Stimulated activated CD8-positive, alpha-beta memory T cell treated with anti-CD3 and anti-CD28 coated beads, Interleukin-2, amount 100 ng/mL, for 1 hour (primary cell): Measurements from ENCODE around the gene GRID1.

Source experiments
- DNase-seq, 2 donors: peaks; one replicate each; pipeline ENCODE4 v3.0.0-alpha.2; 2020; ENCODE audit warnings: low read depth in 2 of 2

The GRID1 gene

DNA sequence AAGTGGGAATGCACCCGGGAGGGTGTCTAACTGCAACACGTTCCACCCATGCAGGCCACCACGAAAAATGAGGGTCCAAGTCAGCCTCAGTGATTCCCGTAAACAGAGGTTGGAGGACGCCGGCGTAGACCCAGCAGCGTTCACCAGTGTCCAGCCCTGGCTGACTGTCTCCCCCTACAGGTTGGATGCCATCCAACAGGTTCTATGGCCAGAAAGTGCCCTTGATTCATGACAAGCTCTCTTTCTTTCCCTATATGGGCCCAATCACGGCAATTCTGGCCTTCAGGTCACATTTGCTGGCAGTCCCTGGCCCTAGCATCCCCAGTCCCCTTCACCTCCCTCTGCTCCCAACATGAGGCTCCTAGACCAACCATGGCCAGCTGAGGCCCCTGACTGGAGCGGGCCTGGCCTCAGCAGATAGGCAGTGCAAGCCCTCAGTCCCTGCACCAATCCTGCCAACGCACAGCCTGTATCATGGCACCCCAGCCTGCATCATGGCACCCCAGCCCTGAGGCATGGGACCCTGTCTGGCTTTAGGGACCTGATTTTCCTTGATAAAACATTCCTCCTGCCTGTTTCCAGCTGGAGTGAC is 227.4 kb downstream of the GRID1 start:
- DNase-seq = no peak

DNA sequence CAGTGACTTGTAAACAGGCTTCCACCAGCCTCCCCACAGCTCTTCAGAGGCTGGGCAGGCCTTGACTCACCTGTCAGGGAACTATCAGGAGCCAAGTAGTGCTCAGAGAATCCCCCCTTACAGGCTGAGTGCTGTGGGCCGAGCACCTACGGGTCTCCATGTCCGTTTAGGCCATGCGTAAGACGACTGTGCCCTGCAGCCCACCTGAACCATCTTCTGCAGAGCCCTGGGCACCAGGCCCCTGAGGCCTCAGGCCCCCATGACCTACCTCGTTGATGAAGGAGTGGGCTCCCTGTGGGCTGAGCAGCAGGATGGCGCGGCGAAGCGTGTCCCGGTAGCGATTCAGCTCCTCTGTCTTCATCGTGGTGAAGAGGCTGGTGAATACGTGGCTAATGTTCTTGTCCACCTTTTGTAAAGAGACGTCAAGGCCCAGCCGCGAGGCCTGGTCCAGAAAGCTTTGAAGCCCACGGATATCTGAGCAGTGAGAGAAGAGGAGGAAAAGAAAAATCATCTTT is 228.0 kb downstream of the GRID1 start:
- DNase-seq = no peak

DNA sequence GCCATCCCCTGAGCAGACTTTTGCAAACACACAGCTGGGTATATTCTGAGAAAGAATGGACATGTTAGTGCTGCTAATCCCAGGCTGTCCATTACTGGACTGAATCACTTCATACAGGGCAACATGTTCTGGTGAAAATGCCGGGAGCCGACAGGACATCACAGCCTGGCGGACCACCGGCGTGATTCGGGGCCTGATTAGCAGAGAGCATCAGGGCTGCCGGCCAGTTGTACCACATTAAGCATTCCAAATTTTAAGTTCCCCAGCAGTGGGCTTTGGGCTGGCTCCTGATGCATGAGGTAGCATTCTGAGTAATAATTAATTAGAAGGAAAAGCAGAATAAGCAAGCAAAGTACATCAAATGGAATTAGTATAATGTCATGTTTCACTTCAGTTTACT is 229.0 kb downstream of the GRID1 start:
- DNase-seq = no peak

DNA sequence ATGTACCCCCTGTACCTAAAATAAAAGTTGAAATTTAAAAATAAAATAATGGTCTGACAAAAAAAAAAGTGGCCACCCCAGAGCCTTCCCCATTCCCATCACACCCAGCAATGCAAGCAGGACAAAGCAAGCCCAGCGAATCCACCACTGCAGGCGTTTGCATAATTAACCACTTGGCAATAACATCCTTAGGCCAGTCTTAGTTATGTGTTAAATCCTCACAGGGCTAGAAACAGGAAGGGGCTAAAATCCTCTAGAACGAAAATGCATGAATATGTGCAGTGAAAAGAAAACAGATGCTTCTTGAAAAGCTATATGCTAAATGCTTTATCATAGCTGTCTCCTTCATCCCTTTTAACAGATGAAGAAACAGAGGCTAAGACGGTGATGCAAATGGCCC is 229.7 kb downstream of the GRID1 start:
- DNase-seq = no peak

DNA sequence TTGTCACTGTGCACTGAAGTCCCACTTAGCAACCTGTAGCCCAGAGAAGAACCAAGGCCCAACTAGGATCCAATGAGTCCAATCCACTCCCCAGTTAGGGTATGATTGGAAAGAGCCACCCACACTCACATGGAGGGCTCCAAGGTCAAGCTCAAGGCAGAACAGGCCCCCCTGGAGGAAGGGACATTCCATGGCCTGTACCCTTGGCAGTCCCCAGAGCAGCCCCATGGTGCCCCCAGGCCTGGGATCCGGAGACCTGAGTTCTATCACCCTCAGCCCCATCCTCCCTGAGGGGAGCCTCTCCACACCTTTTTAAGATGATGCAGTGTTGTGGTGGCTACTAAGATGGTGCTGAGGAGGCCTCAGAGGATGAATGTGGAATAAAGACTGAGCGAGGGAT is 231.4 kb downstream of the GRID1 start:
- DNase-seq = no peak

DNA sequence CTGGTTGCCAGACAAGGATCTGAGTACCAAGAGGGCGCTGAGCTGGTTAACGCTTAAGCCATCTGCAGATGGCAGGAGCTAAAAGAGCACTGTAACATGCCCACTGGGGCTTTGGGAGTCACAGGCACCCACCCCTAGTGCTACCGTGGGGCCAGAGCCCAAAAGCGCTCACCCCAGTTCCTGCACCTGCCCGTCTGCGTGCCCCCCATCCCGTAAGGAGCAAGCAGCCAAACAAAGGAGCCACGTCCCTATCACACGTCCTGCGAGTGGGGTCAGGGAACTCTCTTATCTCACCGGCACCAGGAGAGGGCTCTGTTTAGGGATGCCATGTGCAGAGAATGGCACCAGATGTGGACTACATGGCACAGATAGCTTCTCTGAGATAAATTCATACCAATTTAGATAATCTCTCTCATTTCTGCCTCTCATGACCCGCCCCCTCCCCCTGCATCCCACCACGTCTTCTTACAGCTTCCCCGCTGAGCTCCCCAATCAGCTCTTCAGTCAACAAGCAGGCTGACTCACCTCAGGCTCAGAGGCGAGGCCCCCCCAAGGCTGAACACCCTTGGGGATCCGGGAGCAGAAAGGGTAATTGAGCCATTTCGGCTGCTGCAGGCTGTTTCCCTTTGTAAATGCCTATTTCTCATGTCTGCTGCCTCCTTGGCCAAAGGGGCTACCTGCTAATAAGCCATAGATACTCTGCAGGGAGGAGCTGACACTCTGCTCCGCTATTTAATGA is 235.7 kb downstream of the GRID1 start:
- DNase-seq = no peak

DNA sequence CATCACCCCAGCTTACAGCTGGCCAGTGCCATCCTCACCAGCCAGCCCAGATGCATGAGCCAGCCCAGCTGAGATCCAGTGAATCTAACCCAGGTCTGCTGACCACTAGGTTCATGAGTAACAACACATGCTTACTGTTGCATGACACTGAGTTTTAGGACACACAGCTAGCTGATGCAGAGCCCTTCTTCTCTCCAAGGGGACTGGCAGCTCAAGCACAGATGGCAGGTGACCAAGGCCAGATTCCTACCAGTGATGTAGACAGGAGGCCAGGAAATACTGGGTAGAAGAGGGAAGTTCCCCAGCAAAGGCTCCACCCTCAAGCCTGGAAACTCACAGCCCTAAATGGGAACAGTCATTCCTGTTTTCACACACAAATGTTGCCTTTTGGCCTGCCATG is 236.6 kb downstream of the GRID1 start:
- DNase-seq = no peak

DNA sequence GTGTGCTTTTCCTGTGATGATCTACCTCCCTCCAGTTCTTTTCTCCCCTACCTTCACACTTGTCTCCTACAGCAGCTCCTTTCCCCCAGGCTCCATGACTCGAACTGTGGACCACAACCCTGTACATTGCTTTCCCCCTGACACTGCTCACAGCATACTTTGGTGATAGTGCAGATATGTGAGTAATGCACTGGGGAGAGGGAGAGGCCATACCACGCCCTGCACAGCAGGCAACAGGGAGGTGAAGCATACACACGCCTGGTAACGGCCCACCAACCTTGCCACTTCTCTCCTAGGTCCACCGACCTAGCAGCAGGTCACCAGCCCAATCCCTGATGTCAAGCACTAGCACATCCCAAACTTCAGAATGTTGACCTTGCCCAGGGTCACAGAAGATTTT is 238.2 kb downstream of the GRID1 start:
- DNase-seq = no peak

DNA sequence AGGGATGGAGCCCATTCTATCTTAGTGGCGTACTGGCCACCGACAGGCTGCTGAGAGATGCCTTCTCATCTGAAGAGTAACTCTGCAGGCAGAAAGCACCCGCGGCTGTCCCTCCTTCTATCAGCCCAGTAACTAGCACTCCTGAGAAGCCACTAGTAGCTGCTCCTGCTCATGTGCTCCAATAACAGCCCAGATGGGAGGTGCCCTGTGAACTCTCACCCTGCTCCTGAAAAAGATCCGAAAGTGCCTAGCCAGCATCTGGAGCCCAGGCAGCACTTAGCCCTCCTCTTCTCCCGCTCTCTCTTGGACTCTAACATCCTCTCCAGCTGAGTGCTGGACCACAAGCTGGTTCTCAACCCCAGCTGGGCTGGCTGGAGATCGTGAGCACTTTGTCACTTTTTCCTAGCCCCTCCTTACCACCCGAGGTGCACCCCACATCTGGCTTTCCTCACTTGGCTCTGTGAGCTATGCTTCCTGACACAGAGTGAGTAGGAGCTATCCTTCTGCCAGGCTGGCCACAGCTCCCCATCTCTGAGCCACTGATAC is 239.2 kb downstream of the GRID1 start:
- DNase-seq = no peak

DNA sequence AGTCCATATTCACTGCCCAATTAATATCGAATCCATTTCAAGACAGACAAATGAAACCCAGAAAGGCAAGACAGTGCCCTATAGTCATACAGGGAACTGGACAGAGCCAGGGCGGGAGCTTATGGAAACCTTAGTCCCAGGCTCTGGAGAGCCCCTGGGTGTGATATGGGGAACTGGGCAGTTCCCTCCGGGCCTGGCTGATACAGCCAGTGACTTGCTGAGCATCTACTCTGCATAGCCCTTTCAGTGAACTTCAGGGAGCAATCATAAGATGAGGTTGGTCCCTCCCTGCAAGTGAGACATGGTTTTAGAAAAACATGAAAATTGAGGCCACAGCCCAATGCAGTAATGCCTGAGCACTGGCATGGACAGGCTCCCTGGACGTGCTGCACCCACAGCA is 241.9 kb downstream of the GRID1 start:
- no peak for DNase-seq

DNA sequence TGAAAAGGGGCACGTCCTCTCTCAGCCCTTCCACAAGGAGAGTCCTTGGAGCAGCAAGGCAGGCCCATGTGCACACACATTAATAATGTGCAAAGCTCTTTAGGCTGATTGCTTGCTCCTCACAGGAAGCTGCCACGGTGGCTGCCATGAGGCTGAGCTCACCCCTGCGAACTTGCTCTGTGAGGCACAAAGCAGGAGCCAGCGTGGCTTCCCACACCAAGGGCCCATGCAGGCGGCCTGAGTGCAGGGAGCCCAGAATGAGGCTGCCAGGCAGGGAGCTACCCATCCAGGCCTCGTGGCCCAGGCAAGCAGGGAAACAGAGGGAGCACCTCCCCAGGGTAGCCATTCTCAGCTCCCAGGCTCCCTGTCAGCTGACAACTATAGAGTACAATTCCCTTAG is 242.9 kb downstream of the GRID1 start:
- DNase-seq = no peak

DNA sequence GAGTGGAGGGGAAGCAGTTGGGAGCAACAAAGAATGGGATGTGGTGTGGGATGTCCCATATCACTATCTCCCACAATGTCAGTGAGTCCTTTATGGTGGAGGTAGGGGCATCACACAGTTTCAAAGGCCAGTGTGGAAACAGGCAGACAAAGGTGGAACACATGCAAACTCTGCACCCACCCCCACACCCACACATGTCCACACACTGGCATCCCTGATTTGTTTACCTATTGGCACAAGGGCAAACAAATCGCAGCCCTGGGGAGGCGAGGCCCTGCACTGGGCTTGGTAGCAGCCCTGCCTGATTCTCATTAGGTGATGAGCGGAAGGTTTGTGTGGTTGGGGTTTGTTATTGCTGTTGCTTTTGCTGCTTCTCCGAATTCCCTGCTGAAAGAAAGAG is 243.3 kb downstream of the GRID1 start:
- no peak for DNase-seq

DNA sequence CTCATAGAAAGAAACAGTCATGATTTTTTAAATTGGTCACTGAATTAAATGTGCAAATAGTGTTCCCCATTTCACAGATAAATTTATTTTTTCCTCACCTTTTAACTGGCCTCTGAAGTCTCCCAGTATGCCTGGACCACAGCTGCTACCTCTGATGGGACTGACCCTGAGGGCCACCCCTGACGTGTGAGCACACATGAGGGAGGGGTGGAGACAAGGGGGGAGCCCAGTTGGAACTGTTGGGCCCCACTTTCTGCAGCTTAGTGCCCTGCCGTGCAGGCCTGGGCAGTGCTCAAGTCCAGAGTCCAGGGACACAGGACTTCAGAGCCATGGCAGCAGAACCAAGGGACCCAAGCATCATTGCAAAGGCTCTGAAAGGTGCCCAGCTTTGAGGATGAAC is 243.9 kb downstream of the GRID1 start:
- DNase-seq = no peak

DNA sequence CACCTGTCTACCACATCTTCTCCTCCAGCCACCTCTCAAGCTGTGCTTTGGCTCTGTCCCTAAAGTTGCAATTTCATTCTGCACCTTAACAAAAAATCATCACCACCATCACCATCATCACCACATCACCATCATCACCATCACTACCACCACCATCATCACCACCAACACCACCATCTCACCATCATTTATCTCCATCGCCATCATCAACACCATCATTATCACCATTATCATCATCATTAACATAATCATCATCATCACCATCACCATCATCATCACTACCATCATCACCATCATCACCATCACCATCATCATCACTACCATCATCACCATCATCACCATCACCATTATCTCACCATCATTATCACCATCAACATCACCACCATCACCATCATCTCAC is 245.4 kb downstream of the GRID1 start:
- no peak for DNase-seq

DNA sequence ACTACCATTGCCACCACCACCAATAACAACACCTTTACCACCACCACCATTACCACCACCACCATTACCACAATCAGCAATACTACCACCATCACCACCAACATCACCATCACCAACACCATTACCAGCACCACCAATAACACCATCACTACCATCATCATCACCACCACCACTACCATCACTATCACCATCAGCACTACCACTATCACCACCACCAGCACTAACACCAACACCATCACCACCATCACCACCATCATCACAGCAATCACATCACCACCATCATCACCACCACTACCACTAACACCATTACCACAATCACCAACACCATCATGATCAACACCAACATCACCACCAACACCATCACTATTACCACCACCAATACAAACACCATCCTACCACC is 249.5 kb downstream of the GRID1 start:
- DNase-seq = no peak

DNA sequence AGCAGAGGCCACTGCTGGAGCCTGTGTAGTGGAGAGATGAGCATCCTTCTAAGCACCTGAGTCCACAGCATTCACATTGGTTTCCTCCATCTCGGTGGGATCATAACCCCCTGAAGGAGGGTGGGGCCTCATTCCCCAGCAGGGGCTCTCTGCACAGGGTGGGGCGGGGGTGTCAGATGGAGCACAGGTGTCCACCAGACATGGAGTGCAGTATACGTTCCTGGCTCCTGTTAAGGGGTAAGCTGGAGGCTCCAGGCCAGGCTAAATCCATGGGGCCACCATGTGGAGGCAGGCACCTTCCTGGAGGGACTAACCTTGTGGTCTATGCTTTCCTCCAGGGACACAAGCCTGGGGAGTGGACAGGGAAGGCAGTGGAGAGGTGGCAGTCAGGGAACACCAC is 252.6 kb downstream of the GRID1 start:
- no peak for DNase-seq

DNA sequence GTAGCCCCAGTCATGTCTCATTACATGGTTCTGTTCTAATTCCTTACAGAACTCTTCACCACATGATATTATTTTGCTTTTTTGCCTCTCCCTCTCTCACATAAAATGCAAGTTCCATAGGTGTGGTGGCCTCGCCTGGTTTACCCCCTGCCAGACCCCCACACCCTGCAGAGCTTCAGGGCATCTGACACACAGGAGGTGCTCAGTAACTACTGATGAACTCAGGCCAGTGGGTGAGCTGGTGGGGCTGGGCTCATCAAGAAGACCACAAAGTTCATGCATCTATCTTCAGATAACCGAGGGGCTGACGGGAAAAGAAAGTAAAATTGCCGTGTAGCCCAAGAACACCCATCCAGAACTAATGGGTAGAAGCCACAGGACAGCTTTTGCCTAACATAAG is 253.1 kb downstream of the GRID1 start:
- no peak for DNase-seq

DNA sequence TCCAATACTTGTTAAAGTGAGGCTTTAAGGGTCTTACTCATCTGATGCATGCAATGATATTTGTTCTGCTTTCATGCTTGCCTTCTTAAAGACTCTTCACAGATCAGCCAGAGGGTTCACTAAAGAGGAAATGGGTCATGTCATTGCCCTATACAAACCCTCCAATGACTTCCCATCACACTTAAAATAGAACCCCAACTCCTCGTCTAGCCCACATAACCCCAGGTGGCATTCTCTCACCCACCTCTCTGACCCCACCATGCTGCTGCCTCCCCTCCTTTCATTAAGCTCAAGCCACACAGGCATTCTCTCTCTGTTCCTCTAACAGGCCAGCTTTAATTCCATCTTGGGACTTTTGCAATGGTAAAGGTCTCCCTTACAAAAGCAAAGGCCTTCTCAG is 253.6 kb downstream of the GRID1 start:
- DNase-seq = no peak

DNA sequence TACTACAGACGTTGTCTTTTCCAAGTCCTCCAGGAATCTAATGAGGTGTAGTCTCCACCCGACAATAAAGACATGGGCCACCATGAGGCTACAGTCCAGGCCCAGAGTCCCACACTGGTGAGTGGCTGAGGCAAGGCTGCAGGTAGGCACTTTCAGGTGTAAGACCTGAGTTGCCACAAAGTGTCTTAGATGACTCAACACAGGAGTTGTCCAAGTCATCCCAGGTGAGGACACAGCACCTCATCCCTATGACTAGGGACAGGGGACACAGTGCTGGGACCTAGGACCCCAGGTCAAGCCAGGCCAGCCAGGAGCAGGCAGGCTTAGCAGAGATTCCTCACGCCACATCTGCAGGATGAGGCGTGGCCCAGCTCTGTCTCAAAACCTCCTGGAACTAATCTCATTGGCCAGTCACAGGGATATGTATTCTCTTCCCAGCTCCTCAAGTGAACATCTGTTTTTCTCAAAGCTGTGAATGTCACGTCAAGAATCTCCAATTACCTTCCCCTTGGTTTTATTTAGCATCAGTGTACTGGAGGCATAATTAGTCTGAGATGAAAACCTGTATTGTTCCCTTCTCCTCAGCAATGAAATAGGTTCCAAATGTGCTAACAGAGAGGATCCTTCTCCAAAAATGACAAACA is 254.6 kb downstream of the GRID1 start:
- no peak for DNase-seq

DNA sequence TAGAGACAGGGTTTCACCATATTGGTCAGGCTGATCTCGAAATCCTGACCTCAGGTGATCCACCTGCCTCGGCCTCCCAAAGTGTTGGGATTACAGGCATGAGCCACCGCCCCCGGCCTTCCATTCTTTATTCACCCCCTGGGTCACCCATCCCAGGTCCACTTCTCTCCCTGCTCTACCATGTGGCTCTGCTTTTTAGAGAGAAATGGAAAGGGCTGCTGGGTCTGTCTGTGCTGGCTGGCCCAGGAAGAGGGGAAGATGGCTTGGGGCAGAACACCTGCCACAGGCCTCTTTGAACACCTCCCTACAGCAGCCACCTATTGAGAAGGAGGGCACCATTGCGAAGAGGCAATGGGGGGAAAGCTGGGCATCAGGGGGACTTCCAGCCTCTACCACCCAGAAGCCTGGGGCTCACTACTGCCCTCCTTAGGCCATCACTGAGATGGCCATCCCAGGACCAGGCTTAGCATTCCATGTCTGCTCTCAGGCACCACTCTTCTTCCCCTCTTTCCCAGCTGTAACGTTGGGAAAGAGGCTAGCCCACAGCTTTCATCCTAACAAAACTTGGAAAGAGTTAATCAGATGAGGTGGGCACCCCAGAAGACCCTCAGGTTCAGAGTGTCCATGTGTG is 256.3 kb downstream of the GRID1 start:
- DNase-seq = no peak

DNA sequence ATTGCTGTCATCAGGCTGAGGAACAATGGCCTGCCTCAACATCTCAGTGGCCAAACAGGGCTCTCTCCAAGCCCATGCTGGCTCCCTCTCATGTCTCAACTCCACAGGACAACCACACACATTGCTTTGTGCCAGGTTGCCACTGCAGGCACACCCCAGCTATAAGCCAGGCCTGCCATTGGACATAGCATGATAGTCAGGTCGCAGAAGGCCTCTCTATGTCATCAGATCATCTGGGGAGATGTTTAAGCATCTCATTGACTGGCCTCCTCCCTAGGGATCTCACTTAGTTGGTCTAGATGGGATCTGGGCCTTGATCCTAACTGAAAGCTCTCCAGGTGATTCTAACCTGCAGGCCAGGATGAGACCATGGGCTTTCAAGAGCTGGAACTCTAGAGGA is 257.2 kb downstream of the GRID1 start:
- DNase-seq = no peak

DNA sequence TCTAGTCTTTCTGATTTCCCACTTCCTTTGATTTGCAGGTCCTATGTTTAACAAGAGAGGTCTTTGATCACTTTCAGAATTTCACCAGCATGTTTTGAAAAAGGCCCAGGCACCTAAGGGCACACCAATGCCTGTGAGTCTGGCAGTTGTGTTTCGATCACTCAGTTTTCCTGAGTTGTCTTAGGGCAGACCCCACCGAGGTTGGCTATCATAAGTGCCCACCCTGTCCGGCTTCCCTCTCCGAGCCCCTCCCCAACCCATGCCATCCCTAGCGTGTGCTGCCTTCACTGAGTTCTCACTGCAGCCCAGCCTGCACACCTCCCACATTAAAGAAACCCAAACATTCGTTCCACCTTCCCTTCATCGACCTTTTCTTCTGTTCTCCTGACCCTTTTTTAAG is 257.9 kb downstream of the GRID1 start:
- DNase-seq = no peak
